Natural killer cell treated with Interleukin-12 subunit alpha and Interleukin-12 subunit beta and Interleukin-15 and Interleukin-18, amount 100 ng/mL, for 72 hours (primary cell): ENCODE results near the gene AKAP13. TPM values are rescaled to one million over a fixed set of nuclear protein-coding genes. Genes with fewer than 3 reads are reported as not detected.
A peak's percentile ranks its signal among the peaks of the same experiment; 100 is the strongest.

ENCODE experiments used
- ATAC-seq, 2 donors: fragments of 150-1000 bp; cut with Tn5 transposase in 1 of 2; sonication (Bioruptor Pico), chemical (Tn5 transposase) in 1 of 2; 2 replicates each; pipeline ENCODE4 v1.10.0; 2021
- DNase-seq: peaks from one replicate; pipeline ENCODE4 v3.0.0; 2022; ENCODE audit warnings: low spot score
- H3K27ac Mint-ChIP-seq, 2 donors: 1 replicate in 1 of 2; 2 replicates in 1 of 2; pipeline ENCODE4 v1.8.0; 2022; ENCODE audit warnings: mixed read lengths in 2 of 2, mild to moderate bottlenecking in 1 of 2, moderate library complexity in 1 of 2
- H3K27me3 Mint-ChIP-seq, 2 donors: 1 replicate in 1 of 2; 2 replicates in 1 of 2; pipeline ENCODE4 v1.8.0; 2022; ENCODE audit warnings: mixed read lengths in 2 of 2
- H3K36me3 Mint-ChIP-seq: one replicate; pipeline ENCODE4 v1.8.0; 2022; ENCODE audit warnings: mixed read lengths
- H3K4me1 Mint-ChIP-seq, 2 donors: 1 replicate in 1 of 2; 2 replicates in 1 of 2; pipeline ENCODE4 v1.8.0; 2022; ENCODE audit warnings: low read depth in 2 of 2, mixed read lengths in 2 of 2, mild to moderate bottlenecking in 1 of 2
- H3K4me3 Mint-ChIP-seq: one replicate; pipeline ENCODE4 v1.8.0; 2022; ENCODE audit warnings: mixed read lengths
- H3K9me3 Mint-ChIP-seq: 2 replicates; pipeline ENCODE4 v1.8.0; 2022; ENCODE audit warnings: mixed read lengths
- total RNA-seq, 2 donors: library from RNA; stranded (reverse); gene quantifications; one replicate each; pipeline ENCODE4 v1.2.3, GENCODE V29; 2022

Gene AKAP13
- total RNA-seq, 2 donors from 2014 or later: 142 to 176 TPM

GRCh38 chr15:85627213-85627935 is 247.0 kb downstream of the AKAP13 start:
- peaks cover 57 to 77% of the 10 kb centered on the region in 2 donors for H3K4me1 Mint-ChIP-seq
- H3K9me3 Mint-ChIP-seq: no peaks in the 10 kb centered on the region
- peaks cover 13% of the 10 kb centered on the region for H3K36me3 Mint-ChIP-seq
- peak overlapping the region in 1 of 2 donors; percentile 6 for H3K27ac Mint-ChIP-seq
- H3K4me3 Mint-ChIP-seq: peak overlapping the region; percentile 43
- no peak for ATAC-seq
- no peaks in the 10 kb centered on the region for H3K27me3 Mint-ChIP-seq
- DNase-seq: no peak

- no peak for DNase-seq
- Mint-ChIP-seq H3K4me1 (peaks cover 40 to 60% of the 10 kb centered on the region in 2 donors), H3K27ac (peak overlapping the region; percentile 63 to 84)
These were observed 249.9 kb downstream of the AKAP13 start for GRCh38 chr15:85630311-85630710.

GRCh38 chr15:85631018-85631417 is 250.6 kb downstream of the AKAP13 start:
- Mint-ChIP-seq H3K9me3 (no peaks in the 10 kb centered on the region), H3K27ac (no peak overlapping the region), H3K4me1 (peaks cover 34 to 57% of the 10 kb centered on the region in 2 donors), H3K4me3 (no peak overlapping the region), H3K36me3 (peaks cover 13% of the 10 kb centered on the region), H3K27me3 (no peaks in the 10 kb centered on the region)
- no peak for DNase-seq
- ATAC-seq: no peak

More at GRCh38 chr15:85630311-85630710, 249.9 kb downstream of the AKAP13 start:
- Mint-ChIP-seq H3K4me3 (no peak overlapping the region), H3K27me3 (no peaks in the 10 kb centered on the region), H3K9me3 (no peaks in the 10 kb centered on the region), H3K36me3 (peaks cover 13% of the 10 kb centered on the region)
- ATAC-seq: no peak

GRCh38 chr15:85632014-85632413 is 251.6 kb downstream of the AKAP13 start:
- Mint-ChIP-seq H3K4me1 (peaks cover 36 to 58% of the 10 kb centered on the region in 2 donors), H3K4me3 (no peak overlapping the region), H3K27ac (no peak overlapping the region), H3K27me3 (no peaks in the 10 kb centered on the region), H3K9me3 (no peaks in the 10 kb centered on the region), H3K36me3 (peaks cover 12% of the 10 kb centered on the region)
- ATAC-seq (no peak), DNase-seq (no peak)

- ATAC-seq: no peak
- no peak overlapping the region for H3K4me3 Mint-ChIP-seq
- no peaks in the 10 kb centered on the region for H3K27me3 Mint-ChIP-seq
- peak overlapping the region; percentile 1 to 60 for H3K27ac Mint-ChIP-seq
- no peaks in the 10 kb centered on the region for H3K9me3 Mint-ChIP-seq
- H3K36me3 Mint-ChIP-seq: peaks cover 4% of the 10 kb centered on the region
- DNase-seq: no peak
- peaks cover 27 to 50% of the 10 kb centered on the region in 2 donors for H3K4me1 Mint-ChIP-seq
These were observed 253.5 kb downstream of the AKAP13 start for GRCh38 chr15:85633859-85634258.

GRCh38 chr15:85636351-85636750 is 255.9 kb downstream of the AKAP13 start:
- peak overlapping the region; percentile 42 to 59 for H3K27ac Mint-ChIP-seq
- ATAC-seq (no peak), DNase-seq (no peak)
- H3K9me3 Mint-ChIP-seq: no peaks in the 10 kb centered on the region
- no peaks in the 10 kb centered on the region for H3K27me3 Mint-ChIP-seq
- H3K36me3 Mint-ChIP-seq: peaks cover 6% of the 10 kb centered on the region
- H3K4me1 Mint-ChIP-seq: peaks cover 25 to 45% of the 10 kb centered on the region in 2 donors
- no peak overlapping the region for H3K4me3 Mint-ChIP-seq

GRCh38 chr15:85639752-85640381 is 259.5 kb downstream of the AKAP13 start:
- peaks cover 10% of the 10 kb centered on the region for H3K36me3 Mint-ChIP-seq
- H3K4me1 Mint-ChIP-seq: peaks cover 32 to 54% of the 10 kb centered on the region in 2 donors
- H3K9me3 Mint-ChIP-seq: no peaks in the 10 kb centered on the region
- H3K27me3 Mint-ChIP-seq: no peaks in the 10 kb centered on the region
- peak; percentile 73 to 97 for ATAC-seq
- H3K4me3 Mint-ChIP-seq: peak overlapping the region; percentile 76
- no peak for DNase-seq
- H3K27ac Mint-ChIP-seq: peak overlapping the region; percentile 72 to 93

- Mint-ChIP-seq H3K4me3 (no peak overlapping the region), H3K36me3 (peaks cover 16% of the 10 kb centered on the region), H3K27me3 (no peaks in the 10 kb centered on the region), H3K4me1 (peaks cover 41 to 60% of the 10 kb centered on the region in 2 donors), H3K9me3 (no peaks in the 10 kb centered on the region), H3K27ac (peak overlapping the region; percentile 38 to 57)
- DNase-seq (no peak), ATAC-seq (no peak)
These were observed 261.8 kb downstream of the AKAP13 start for GRCh38 chr15:85642065-85642692.

GRCh38 chr15:85642693-85643066 is 262.3 kb downstream of the AKAP13 start:
- H3K27me3 Mint-ChIP-seq: no peaks in the 10 kb centered on the region
- ATAC-seq (no peak), DNase-seq (no peak)
- H3K4me3 Mint-ChIP-seq: no peak overlapping the region
- H3K27ac Mint-ChIP-seq: peak overlapping the region; percentile 38 to 57
- H3K4me1 Mint-ChIP-seq: peaks cover 41 to 55% of the 10 kb centered on the region in 2 donors
- H3K36me3 Mint-ChIP-seq: peaks cover 16% of the 10 kb centered on the region
- no peaks in the 10 kb centered on the region for H3K9me3 Mint-ChIP-seq

- ATAC-seq: peak; percentile 91 to 92
- Mint-ChIP-seq H3K4me1 (peaks cover 43 to 57% of the 10 kb centered on the region in 2 donors), H3K27ac (peak overlapping the region; percentile 93 to 94), H3K27me3 (no peaks in the 10 kb centered on the region), H3K4me3 (peak overlapping the region; percentile 79), H3K36me3 (peaks cover 10% of the 10 kb centered on the region), H3K9me3 (no peaks in the 10 kb centered on the region)
- peak; percentile 78 for DNase-seq
These were observed 266.2 kb downstream of the AKAP13 start for GRCh38 chr15:85646538-85647091.

- Mint-ChIP-seq H3K27me3 (no peaks in the 10 kb centered on the region), H3K36me3 (peaks cover 6% of the 10 kb centered on the region), H3K27ac (peak overlapping the region; percentile 93 to 94), H3K4me3 (peak overlapping the region; percentile 72), H3K9me3 (no peaks in the 10 kb centered on the region), H3K4me1 (peaks cover 44 to 59% of the 10 kb centered on the region in 2 donors)
- peak; percentile 81 for DNase-seq
- peak; percentile 70 for ATAC-seq
These were observed 269.0 kb downstream of the AKAP13 start for GRCh38 chr15:85649372-85649771.

- peaks cover 35 to 40% of the 10 kb centered on the region in 2 donors for H3K4me1 Mint-ChIP-seq
- H3K36me3 Mint-ChIP-seq: peaks cover 9% of the 10 kb centered on the region
- DNase-seq (no peak), ATAC-seq (no peak)
- no peaks in the 10 kb centered on the region for H3K9me3 Mint-ChIP-seq
- H3K27me3 Mint-ChIP-seq: no peaks in the 10 kb centered on the region
- H3K27ac Mint-ChIP-seq: peak overlapping the region; percentile 54 to 59
- H3K4me3 Mint-ChIP-seq: peak overlapping the region; percentile 13
These were observed 271.1 kb downstream of the AKAP13 start for GRCh38 chr15:85651548-85651947.

GRCh38 chr15:85652457-85652856 is 272.1 kb downstream of the AKAP13 start:
- Mint-ChIP-seq H3K36me3 (peaks cover 4% of the 10 kb centered on the region), H3K27me3 (no peaks in the 10 kb centered on the region), H3K9me3 (no peaks in the 10 kb centered on the region), H3K4me3 (no peak overlapping the region), H3K27ac (peak overlapping the region; percentile 54 to 59), H3K4me1 (peaks cover 28 to 34% of the 10 kb centered on the region in 2 donors)
- DNase-seq (no peak), ATAC-seq (no peak)
